Adrenal gland (tissue), 5 donors: Measurements from ENCODE around the gene NAT10.

Source experiments
- POLR2A ChIP-seq, 2 donors: fragments of 450-650 bp; IDR thresholded peaks; one replicate each; pipeline ENCODE4 v1.6.1; 2017; ENCODE audit warnings: antibody characterized with exemption in 2 of 2, mild to moderate bottlenecking in 2 of 2, moderate library complexity in 1 of 2
- TF ChIP-seq, protein P1 (sequence below), 6 experiments: fragments of 450-650 bp in 4 of 6; fragments of 200-600 bp in 2 of 6; sonication (generic) in 1 of 6; IDR thresholded peaks; 1 replicate in 5 of 6; 2 replicates in 1 of 6; pipeline versions ENCODE4 v1.5.1 to v1.8.0; 2016 to 2021; ENCODE audit warnings: antibody characterized with exemption in 6 of 6, mild to moderate bottlenecking in 2 of 6, moderate library complexity in 1 of 6
- donor health status: DM: no; HTN: no; CAD: no.

DNA sequence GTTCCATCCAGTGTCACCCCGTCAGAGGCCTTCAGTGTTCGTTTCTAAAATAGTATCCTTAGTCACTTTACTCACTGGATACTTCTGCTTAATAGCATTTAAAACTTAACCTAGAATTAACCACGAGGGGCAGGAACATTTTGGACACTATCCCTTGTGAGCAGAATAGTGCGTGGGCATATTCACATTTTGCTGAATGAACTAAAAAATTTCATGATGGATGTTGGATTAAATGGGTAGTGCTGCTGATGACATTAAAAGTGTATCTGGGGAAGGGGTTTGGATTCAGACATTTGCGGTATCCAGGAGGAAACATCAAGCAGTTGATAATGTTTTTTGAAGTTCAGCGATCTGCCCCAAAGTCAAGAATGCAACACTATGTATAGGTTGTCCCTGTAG, 750 bp upstream of the NAT10 start:
- TF ChIP-seq, protein P1, sequence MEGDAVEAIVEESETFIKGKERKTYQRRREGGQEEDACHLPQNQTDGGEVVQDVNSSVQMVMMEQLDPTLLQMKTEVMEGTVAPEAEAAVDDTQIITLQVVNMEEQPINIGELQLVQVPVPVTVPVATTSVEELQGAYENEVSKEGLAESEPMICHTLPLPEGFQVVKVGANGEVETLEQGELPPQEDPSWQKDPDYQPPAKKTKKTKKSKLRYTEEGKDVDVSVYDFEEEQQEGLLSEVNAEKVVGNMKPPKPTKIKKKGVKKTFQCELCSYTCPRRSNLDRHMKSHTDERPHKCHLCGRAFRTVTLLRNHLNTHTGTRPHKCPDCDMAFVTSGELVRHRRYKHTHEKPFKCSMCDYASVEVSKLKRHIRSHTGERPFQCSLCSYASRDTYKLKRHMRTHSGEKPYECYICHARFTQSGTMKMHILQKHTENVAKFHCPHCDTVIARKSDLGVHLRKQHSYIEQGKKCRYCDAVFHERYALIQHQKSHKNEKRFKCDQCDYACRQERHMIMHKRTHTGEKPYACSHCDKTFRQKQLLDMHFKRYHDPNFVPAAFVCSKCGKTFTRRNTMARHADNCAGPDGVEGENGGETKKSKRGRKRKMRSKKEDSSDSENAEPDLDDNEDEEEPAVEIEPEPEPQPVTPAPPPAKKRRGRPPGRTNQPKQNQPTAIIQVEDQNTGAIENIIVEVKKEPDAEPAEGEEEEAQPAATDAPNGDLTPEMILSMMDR (IDR thresholded peaks at IDR 0.05): no peak
- no peak for TF ChIP-seq POLR2A (IDR thresholded peaks at IDR 0.05)
